ENCODE data around the gene ACP3. TPM values are rescaled to one million over a fixed set of nuclear protein-coding genes. Genes with fewer than 3 reads are reported as not detected.
A peak's percentile ranks its signal among the peaks of the same experiment; 100 is the strongest.
"Not testable (repeated sequence)": the region's sequence is repeated elsewhere in the genome, so short reads cannot be mapped to it uniquely, and the experiment has no call there.

ACP3 gene, protein sequence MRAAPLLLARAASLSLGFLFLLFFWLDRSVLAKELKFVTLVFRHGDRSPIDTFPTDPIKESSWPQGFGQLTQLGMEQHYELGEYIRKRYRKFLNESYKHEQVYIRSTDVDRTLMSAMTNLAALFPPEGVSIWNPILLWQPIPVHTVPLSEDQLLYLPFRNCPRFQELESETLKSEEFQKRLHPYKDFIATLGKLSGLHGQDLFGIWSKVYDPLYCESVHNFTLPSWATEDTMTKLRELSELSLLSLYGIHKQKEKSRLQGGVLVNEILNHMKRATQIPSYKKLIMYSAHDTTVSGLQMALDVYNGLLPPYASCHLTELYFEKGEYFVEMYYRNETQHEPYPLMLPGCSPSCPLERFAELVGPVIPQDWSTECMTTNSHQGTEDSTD
- not detected for polyA plus RNA-seq (2013, experiment 1 of 2; ENCODE audit: insufficient read length)
- polyA plus RNA-seq (2013, experiment 2 of 2; ENCODE audit: insufficient read length) = not detected

GRCh38 chr3:132317229-132317948 lies at the start of gene ACP3:
Gene ACP3, plus strand, starts transcription at chr3:132317407. Its CDS starts 50 bp downstream, at chr3:132317457.
- peak; percentile 18 for DNase-seq

GRCh38 chr3:132268956-132269355 lies 48.3 kb upstream of the ACP3 start:
- DNase-seq = peak; percentile 13

GRCh38 chr3:132273036-132273435 lies 44.2 kb upstream of the ACP3 start:
- DNase-seq = no peak

GRCh38 chr3:132276228-132276906 lies 40.8 kb upstream of the ACP3 start:
- DNase-seq = no peak

GRCh38 chr3:132279030-132279429 lies 38.2 kb upstream of the ACP3 start:
- no peak for DNase-seq

- no peak for DNase-seq
Measured at GRCh38 chr3:132283440-132283839, 33.8 kb upstream of the ACP3 start.

DNA sequence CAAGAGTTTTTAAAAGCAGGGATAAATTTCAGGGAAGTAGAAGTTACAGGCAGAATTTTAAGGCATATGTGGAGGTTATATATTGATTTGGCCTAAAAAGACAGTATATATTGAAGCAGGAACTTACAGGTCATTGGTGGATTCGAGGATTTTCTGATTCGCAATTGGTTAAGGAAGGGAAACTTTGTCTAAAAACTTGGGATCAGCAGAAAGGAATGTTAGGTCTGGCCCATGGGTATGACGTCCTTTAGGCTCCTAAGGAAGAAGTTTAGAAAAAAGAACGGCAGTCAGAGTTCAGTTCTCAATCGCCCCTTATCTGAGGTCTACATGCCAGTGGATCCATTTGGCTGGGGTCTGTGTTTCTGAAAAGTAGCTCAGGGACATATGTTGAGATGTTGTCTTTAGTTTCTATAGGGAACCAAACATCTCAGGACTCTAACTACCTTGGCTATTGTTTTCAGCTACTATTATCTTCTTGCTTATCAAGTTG lies 33.2 kb upstream of the ACP3 start:
- no peak for DNase-seq

DNA sequence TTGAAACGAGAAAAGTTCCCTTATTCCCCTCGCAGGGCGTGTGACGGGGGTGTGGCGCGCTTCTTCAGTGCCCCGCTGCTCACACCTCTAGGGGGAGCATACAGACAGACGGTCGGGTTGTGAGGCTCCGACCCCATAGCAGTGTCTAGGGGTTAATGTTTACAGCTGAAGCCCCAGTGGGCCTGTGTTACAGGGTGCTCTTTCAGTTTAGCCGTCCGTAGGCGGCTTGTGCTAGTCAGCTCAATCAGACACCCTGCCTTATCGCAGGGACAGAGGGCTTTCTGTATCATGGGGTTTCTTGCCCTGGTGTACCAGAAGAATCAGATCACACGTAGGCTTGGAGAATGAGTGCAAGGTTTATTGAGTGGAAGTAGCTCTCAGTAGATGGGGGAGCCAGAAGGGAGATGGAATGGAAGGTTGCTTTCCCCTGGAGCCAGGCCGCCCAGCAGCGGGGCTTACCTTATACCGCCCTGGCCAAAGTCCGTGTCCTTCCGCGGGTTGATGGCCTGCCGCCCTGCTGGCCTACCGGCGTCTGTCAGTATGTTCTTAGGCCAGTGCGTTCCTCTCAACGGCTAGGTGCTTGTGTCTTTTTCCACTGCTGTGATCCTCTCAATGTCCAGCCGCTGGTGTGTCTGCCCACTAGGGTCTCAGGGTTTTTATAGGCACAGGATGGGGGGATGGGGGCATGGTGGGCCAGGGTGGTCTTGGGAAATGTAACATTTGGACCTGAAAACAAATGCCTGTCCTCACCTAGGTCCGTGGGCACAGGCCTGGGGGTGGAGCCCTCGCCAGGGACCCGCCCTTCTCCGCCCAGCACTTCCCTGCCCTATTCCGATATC lies 32.2 kb upstream of the ACP3 start:
- DNase-seq = no peak

DNA sequence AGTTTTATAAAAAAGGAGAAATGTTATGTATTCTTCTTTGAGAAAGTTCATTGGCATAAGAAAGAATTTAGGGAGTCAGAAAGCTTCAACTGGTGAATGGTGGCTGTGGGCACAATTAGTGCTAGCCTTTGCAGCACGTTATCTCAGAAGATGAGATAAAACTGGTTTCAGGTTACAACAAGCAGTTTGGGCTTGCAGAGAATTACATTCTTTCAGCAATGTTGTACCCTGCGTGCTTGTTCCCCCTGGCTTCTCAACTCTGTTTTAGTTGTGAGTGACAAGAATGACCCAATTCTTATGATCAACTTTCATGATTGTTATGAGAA lies 31.6 kb upstream of the ACP3 start:
- DNase-seq = no peak

- no peak for DNase-seq
Measured at GRCh38 chr3:132286035-132286434, 31.2 kb upstream of the ACP3 start.

GRCh38 chr3:132288357-132288756 lies 28.9 kb upstream of the ACP3 start:
- DNase-seq = no peak

DNA sequence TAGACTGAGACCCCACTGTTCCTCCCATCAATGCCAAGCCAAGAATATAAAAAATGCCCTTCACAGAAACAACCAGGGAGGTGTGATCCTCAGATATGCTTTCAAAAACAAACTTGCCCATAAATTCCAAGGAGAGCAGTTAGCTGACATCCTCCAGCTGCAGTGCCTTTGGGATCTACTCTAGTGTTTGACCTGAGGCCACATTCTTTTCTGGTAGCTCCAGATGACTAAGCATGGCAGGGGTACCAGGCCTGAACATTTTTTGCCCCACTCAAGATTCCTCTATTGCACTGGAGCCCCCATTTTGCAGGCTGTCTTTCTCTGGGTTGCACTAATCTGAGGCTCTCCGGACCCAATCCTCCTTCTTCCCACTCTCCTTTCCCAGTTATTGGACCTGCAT lies 27.9 kb upstream of the ACP3 start:
- no peak for DNase-seq

GRCh38 chr3:132290833-132291232 lies 26.4 kb upstream of the ACP3 start:
- DNase-seq = no peak

DNA sequence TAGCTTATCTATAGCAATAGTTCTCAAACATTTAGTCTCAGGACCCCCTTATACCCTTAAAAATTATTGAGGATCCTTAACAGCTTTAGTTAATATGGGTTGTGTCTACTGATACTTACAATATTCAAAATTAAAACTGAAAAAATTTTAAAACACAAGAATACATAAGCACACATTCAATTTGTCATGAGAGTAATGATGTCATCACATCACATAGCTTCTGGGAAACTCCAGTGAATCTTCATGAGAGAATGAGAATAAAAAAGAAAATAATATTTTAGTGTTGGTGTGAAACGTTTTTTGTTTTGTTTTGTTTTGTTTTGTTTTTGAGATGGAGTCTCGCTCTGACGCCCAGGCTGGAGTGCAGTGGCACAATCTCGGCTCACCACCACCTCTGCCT lies 25.2 kb upstream of the ACP3 start:
- no peak for DNase-seq

GRCh38 chr3:132293251-132293650 lies 24.0 kb upstream of the ACP3 start:
- DNase-seq = no peak

DNA sequence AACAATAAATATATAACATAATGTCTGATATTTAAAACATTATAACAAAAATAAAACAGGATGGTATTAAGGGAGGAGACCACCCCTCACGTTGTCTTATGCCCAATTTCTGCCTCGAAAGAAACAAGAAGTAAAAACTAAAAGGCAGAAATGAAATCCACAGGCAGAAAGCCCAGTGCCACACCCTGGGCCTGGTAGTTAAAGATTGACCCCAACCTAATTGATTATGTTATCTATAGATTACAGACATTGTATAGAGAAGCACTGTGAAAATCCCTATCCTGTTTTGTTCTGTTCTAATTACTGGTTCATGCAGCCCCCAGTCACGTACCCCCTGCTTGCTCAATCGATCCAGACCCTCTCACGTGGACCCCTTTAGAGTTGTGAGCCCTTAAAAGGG lies 22.3 kb upstream of the ACP3 start:
- no peak for DNase-seq

- DNase-seq = not testable (repeated sequence)
Measured at GRCh38 chr3:132303336-132304201, 13.6 kb upstream of the ACP3 start.

DNA sequence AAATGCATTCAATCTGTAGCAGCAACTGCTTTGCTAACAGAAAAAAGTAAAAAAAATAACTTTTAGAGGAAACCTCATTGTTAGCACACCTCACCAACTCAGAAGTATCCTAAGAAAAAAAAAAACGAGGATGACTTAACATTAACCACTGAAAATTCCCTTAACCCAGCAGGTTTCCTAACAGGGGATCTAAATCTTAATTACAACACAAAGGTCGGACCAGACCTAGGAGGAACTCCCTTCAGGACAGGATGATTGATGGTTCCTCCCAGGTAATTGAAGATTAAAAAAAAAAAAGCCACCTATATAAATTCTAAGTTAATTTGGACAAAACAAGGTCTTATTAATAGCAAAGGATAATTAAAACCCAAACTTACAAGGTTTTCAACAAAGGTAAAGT lies 12.9 kb upstream of the ACP3 start:
- DNase-seq = not testable (repeated sequence)

- not testable (repeated sequence) for DNase-seq
Measured at GRCh38 chr3:132310057-132310456, 7.2 kb upstream of the ACP3 start.

DNA sequence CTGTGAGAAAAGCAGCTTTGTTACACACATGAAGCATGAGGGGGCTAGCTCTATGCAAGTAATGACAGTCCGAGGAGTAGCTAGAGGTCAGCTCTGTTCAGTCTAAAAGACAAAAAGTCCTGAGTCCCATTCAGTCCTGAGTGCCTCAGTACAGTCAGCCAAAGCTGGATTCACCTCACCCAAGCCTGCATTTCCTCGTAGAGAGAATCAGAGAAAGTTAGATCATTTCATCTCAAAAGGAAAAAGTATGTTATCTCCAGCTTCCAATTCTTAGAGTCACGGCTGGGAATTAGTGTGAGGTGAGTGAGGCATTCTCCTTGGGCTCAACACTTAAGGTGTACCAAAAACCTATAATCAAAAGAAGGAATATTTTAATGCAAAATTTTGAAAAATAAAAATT lies 5.9 kb upstream of the ACP3 start:
- DNase-seq = no peak

- no peak for DNase-seq
Measured at GRCh38 chr3:132311841-132312240, 5.4 kb upstream of the ACP3 start.
